ENCODE results near the gene CLTB. TPM values are rescaled to one million over a fixed set of nuclear protein-coding genes. Genes with fewer than 3 reads are reported as not detected.

CLTB gene
- total and polyA plus RNA-seq, 2 experiments from 2014 or later: 26.8 to 34.0 TPM

GRCh38 chr5:176350416-176350815 is 65.9 kb downstream of the CLTB start:
- Histone ChIP-seq H4K20me1 (replicated peaks; ENCODE audit: insufficient read depth) (peaks cover 8% of the 10 kb centered on the region; the same call in 1 of the 2 replicates), H3K36me3 (ENCODE audit: insufficient read depth) (peaks cover 28% of the 10 kb centered on the region), H3K79me2 (replicated peaks; ENCODE audit: insufficient read depth) (peaks cover 37% of the 10 kb centered on the region), H2AFZ (no peak overlapping the region), H3K4me1 (ENCODE audit: insufficient read depth) (no peaks in the 10 kb centered on the region), H3K27ac (ENCODE audit: low read depth) (no peak overlapping the region), H3F3A (replicated peaks; ENCODE audit: low read depth) (no peaks in the 10 kb centered on the region), H3K4me3 (no peak overlapping the region), H3K4me2 (no peak overlapping the region), H3K9me2 (ENCODE audit: insufficient read depth) (no peaks in the 10 kb centered on the region), H3K27me3 (ENCODE audit: insufficient read depth) (no peaks in the 10 kb centered on the region)
- no peak for TF ChIP-seq ZNF462 (CRISPR knock-in tag; IDR thresholded peaks at IDR 0.05)
- no peak for TF ChIP-seq CTCF (conservative IDR thresholded peaks at IDR 0.05; ENCODE audit: low read depth in 2 of 2)
- TF ChIP-seq REST (IDR thresholded peaks at IDR 0.05; ENCODE audit: unreplicated experiment): no peak
- no peak for TF ChIP-seq STAT1 (IDR thresholded peaks at IDR 0.05; ENCODE audit: unreplicated experiment)
- TF ChIP-seq EZH2 (IDR thresholded peaks at IDR 0.05; ENCODE audit: low read depth, unreplicated experiment): no peak
- H3K9me3 Mint-ChIP-seq: no peaks in the 10 kb centered on the region
- peaks cover 93% of the 10 kb centered on the region for H3K36me3 Mint-ChIP-seq (ENCODE audit: low read depth)
- no peak for DNase-seq (ENCODE audit: low spot score)
- no peak overlapping the region for H3K4me3 Mint-ChIP-seq
- H3K4me1 Mint-ChIP-seq: no peaks in the 10 kb centered on the region
- ATAC-seq: no peak
- no peak overlapping the region for H3K27ac Mint-ChIP-seq
- H3K27me3 Mint-ChIP-seq (ENCODE audit: insufficient read depth, low read depth, poor library complexity): no peaks in the 10 kb centered on the region
